ENCODE results near the gene DRAP1. TPM values are rescaled to one million over a fixed set of nuclear protein-coding genes. Genes with fewer than 3 reads are reported as not detected.
A peak's percentile ranks its signal among the peaks of the same experiment; 100 is the strongest.

Gene DRAP1
- total and polyA plus RNA-seq, 2 experiments from 2014 or later: 307 to 533 TPM

DNA sequence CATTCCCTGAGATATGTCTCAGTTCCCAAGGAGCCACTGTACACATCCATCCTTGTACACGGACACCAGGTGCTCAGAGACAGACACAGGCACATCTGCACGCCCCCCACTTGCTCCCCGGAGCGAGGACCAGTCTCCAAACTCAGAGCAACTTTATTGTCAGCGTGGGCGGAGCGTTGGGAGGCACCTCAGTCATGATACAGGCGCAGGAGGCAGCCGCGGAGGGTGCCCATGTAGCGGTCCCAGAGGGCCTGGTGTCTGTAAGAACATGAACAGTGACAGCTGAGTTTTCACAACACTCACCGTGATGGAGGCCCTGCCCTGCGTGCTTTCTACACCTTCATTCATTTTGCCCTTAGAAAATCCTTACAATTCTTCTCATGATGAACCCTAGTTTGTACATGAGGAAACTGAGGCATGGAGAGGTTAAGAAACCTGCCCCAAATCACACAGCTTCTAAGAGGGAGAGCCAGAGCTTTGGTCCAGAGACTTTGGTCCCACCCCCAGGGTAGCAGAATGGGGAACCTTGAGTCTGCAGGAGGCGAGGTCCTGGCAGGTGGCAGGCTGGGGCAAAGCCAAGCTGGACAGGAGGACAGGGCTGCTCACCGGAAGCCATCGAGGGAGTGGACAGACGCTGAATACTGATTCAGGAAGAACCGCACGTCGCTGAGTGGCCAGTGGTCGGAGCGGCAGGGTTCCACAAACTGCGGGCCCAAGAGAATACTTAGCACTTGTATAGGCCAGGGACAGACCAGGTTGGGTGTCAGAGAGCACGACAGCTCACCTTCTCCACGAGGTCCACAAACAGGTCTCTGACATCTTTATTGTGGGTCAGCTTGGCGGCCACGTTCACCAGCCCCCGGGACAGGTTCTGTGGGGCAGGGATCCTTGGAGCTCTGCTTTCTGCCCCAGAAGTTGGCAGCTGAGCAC lies 35.2 kb upstream of the DRAP1 start:
- H3K27ac ChIP-seq: no peak overlapping the region
- no peak for TF ChIP-seq EZH2 (IDR thresholded peaks at IDR 0.05; ENCODE audit: insufficient read depth, poor library complexity, severe bottlenecking)
- no peak for TF ChIP-seq EZH2phosphoT487 (IDR thresholded peaks at IDR 0.05; ENCODE audit: insufficient read depth, low read depth)
- H2AFZ ChIP-seq: no peak overlapping the region
- H3K4me3 ChIP-seq: no peak overlapping the region
- no peak overlapping the region for H3K4me2 ChIP-seq (ENCODE audit: unreplicated experiment)
- no peaks in the 10 kb centered on the region for H3K27me3 ChIP-seq (replicated peaks; ENCODE audit: insufficient read depth)
- no peak overlapping the region for H3K9ac ChIP-seq
- no peak for DNase-seq
- peaks cover 48% of the 10 kb centered on the region for H3K79me2 ChIP-seq (ENCODE audit: insufficient read depth)
- peaks cover 26% of the 10 kb centered on the region for H3F3A ChIP-seq (ENCODE audit: insufficient read depth)
- H3K36me3 ChIP-seq (ENCODE audit: low read depth): peaks cover 14% of the 10 kb centered on the region; the same call in 1 of the 2 replicates
- H4K20me1 ChIP-seq (ENCODE audit: insufficient read depth): no peaks in the 10 kb centered on the region
- no peaks in the 10 kb centered on the region for H3K9me3 ChIP-seq (ENCODE audit: low read depth)
- 80% methylated on average over 28 of the region's 28 CpGs for WGBS, 2 experiments (ENCODE audit: low coverage in 1 of 2, low lambda C conversion rate in 2 of 2, missing lambda C conversion rate in 2 of 2)
- H3K9me2 ChIP-seq (ENCODE audit: insufficient read depth): no peaks in the 10 kb centered on the region
- peaks cover 12% of the 10 kb centered on the region for H3K4me1 ChIP-seq (ENCODE audit: insufficient read depth)
- in situ Hi-C loops (cut with MboI): loop anchor here (10.0 kb wide), 1 partner anchor 101 kb away; no protein-coding TSS in a partner anchor

DNA sequence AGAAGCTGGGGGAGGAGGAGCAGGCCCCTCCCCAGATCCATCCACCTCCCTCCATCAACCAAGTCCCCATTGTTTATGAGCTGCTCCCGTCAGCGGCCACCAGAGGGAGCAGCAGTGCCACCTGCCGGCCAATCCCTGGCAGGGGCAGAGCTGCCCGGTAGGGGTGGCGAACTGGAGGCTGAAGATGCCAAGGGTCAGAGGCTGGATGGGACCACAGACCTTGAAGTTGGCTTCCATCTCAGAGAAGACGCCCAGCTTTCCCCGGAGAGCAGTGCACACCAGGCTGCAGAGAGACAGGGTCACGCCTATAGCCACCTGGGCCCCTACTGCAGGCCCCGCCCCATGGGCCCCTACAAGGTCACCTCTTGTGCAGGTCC lies 34.5 kb upstream of the DRAP1 start:
- in situ Hi-C loops (cut with MboI): loop anchor here (10.0 kb wide), 1 partner anchor 100 kb away; no protein-coding TSS in a partner anchor
- H3K79me2 ChIP-seq (ENCODE audit: insufficient read depth): peaks cover 48% of the 10 kb centered on the region
- H2AFZ ChIP-seq: no peak overlapping the region
- TF ChIP-seq EZH2phosphoT487 (IDR thresholded peaks at IDR 0.05; ENCODE audit: insufficient read depth, low read depth) (no peak), EZH2 (IDR thresholded peaks at IDR 0.05; ENCODE audit: insufficient read depth, poor library complexity, severe bottlenecking) (no peak)
- H3K36me3 ChIP-seq (ENCODE audit: low read depth): peaks cover 14% of the 10 kb centered on the region; the same call in 1 of the 2 replicates
- no peaks in the 10 kb centered on the region for H3K9me2 ChIP-seq (ENCODE audit: insufficient read depth)
- H3K4me3 ChIP-seq: no peak overlapping the region
- H3K27ac ChIP-seq: no peak overlapping the region
- no peaks in the 10 kb centered on the region for H4K20me1 ChIP-seq (ENCODE audit: insufficient read depth)
- peak; percentile 75 for DNase-seq
- H3K9ac ChIP-seq: no peak overlapping the region
- H3F3A ChIP-seq (ENCODE audit: insufficient read depth): peaks cover 33% of the 10 kb centered on the region
- WGBS, 2 experiments (ENCODE audit: low coverage in 1 of 2, low lambda C conversion rate in 2 of 2, missing lambda C conversion rate in 2 of 2): 18 to 23% methylated on average over 9 of the region's 9 CpGs
- no peaks in the 10 kb centered on the region for H3K9me3 ChIP-seq (ENCODE audit: low read depth)
- H3K27me3 ChIP-seq (replicated peaks; ENCODE audit: insufficient read depth): no peaks in the 10 kb centered on the region
- H3K4me2 ChIP-seq (ENCODE audit: unreplicated experiment): no peak overlapping the region
- peaks cover 18% of the 10 kb centered on the region for H3K4me1 ChIP-seq (ENCODE audit: insufficient read depth)

DNA sequence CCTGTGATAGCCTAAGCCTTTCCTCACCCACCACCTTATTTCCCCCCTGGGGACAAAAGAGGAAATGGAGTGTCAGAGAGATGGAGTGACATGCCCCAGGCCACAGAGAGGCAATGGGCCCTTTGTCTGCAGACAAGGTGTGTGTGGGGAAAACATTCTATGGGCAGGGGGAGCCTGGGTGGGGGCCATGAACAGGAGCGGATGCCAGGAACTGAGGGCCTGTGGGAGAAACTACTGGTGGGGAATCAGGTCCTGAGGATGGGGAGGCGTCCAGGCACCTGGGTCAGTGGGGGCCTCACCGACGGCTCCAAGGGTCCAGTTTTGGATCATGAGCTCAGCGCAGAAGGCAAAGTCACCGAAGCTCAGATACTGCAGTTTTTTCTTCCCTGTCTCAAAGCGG lies 34.0 kb upstream of the DRAP1 start:
- Histone ChIP-seq H3K4me3 (no peak overlapping the region), H3K9me2 (ENCODE audit: insufficient read depth) (no peaks in the 10 kb centered on the region), H3F3A (ENCODE audit: insufficient read depth) (peaks cover 38% of the 10 kb centered on the region), H3K79me2 (ENCODE audit: insufficient read depth) (peaks cover 48% of the 10 kb centered on the region), H4K20me1 (ENCODE audit: insufficient read depth) (no peaks in the 10 kb centered on the region), H3K9ac (no peak overlapping the region), H3K4me1 (ENCODE audit: insufficient read depth) (peaks cover 23% of the 10 kb centered on the region), H3K4me2 (ENCODE audit: unreplicated experiment) (no peak overlapping the region), H3K27me3 (replicated peaks; ENCODE audit: insufficient read depth) (no peaks in the 10 kb centered on the region), H2AFZ (no peak overlapping the region), H3K27ac (no peak overlapping the region), H3K36me3 (ENCODE audit: low read depth) (peaks cover 14% of the 10 kb centered on the region; the same call in 1 of the 2 replicates), H3K9me3 (ENCODE audit: low read depth) (no peaks in the 10 kb centered on the region)
- in situ Hi-C loops (cut with MboI): loop anchor here (10.0 kb wide), 1 partner anchor 100 kb away; no protein-coding TSS in a partner anchor
- no peak for DNase-seq
- TF ChIP-seq EZH2 (IDR thresholded peaks at IDR 0.05; ENCODE audit: insufficient read depth, poor library complexity, severe bottlenecking) (no peak), EZH2phosphoT487 (IDR thresholded peaks at IDR 0.05; ENCODE audit: insufficient read depth, low read depth) (no peak)
- WGBS, 2 experiments (ENCODE audit: low coverage in 1 of 2, low lambda C conversion rate in 2 of 2, missing lambda C conversion rate in 2 of 2): 95% methylated on average over 7 of the region's 7 CpGs

DNA sequence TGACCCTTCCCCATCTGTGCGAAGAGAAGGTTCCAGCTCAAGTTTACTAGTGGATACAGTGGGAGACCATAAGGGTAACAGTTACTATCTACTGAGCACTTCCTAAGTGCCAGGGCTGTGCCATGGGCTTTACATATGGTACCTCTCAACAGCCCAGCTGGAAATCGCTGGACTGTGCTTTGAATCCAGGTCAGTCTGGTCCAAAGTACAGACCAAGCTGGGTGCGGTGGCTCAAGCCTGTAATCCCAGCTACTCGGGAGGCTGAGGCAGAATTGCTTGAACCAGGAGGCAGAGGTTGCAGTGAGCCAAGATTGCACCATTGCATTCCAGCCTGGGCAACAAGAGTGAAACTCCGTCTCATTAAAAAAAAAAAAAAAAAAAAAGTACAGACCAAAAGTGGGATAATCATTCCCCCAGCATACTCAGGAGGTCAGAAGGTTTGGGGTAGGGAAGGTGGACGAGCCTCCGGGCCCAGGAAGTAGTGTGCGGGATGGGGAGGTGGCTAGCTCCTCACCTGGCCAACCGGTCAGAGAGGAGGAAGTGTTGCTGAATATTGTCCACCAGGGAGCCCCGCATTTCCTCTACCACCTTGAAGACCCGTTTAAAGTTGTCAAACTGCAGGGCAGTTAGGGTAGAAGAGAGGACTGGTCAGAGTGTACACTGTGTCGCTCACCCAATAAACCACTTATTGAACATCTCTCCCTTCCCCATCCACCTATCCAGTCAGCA lies 33.3 kb upstream of the DRAP1 start:
- in situ Hi-C loops (cut with MboI): loop anchor here (10.0 kb wide), 1 partner anchor 99 kb away; no protein-coding TSS in a partner anchor
- Histone ChIP-seq H3K9me3 (ENCODE audit: low read depth) (no peaks in the 10 kb centered on the region), H4K20me1 (ENCODE audit: insufficient read depth) (no peaks in the 10 kb centered on the region), H3K9me2 (ENCODE audit: insufficient read depth) (no peaks in the 10 kb centered on the region), H3K27ac (no peak overlapping the region), H3K4me2 (ENCODE audit: unreplicated experiment) (peak overlapping the region; percentile 74), H3K27me3 (replicated peaks; ENCODE audit: insufficient read depth) (no peaks in the 10 kb centered on the region), H2AFZ (no peak overlapping the region), H3K4me1 (ENCODE audit: insufficient read depth) (peaks cover 23% of the 10 kb centered on the region), H3K36me3 (ENCODE audit: low read depth) (peaks cover 14% of the 10 kb centered on the region; the same call in 1 of the 2 replicates), H3K9ac (peak overlapping the region; percentile 99; the same call in 1 of the 2 replicates), H3F3A (ENCODE audit: insufficient read depth) (peaks cover 38% of the 10 kb centered on the region), H3K4me3 (no peak overlapping the region), H3K79me2 (ENCODE audit: insufficient read depth) (peaks cover 48% of the 10 kb centered on the region)
- no peak for DNase-seq
- TF ChIP-seq EZH2phosphoT487 (IDR thresholded peaks at IDR 0.05; ENCODE audit: insufficient read depth, low read depth) (no peak), EZH2 (IDR thresholded peaks at IDR 0.05; ENCODE audit: insufficient read depth, poor library complexity, severe bottlenecking) (no peak)
- 79 to 82% methylated on average over 12 of the region's 12 CpGs for WGBS, 2 experiments (ENCODE audit: low coverage in 1 of 2, low lambda C conversion rate in 2 of 2, missing lambda C conversion rate in 2 of 2)
